H9 (cell line): Measurements from ENCODE around the gene KIF15. TPM values are rescaled to one million over a fixed set of nuclear protein-coding genes. Genes with fewer than 3 reads are reported as not detected.

ENCODE experiments used
- DNase-seq: peaks from one replicate; pipeline ENCODE4 v3.0.0-alpha.2; 2017
- H2AFZ ChIP-seq: one replicate; pipeline ENCODE4 v1.6.1; 2013; ENCODE audit warnings: mild to moderate bottlenecking, low read length, control low read depth, moderate library complexity
- H2AK5ac ChIP-seq: 2 replicates; pipeline ENCODE4 v1.6.1; 2013; ENCODE audit warnings: low read length, control low read depth, mixed read lengths; ENCODE audit not compliant: insufficient read length
- H2BK120ac ChIP-seq: one replicate; pipeline ENCODE4 v1.6.1; 2013; ENCODE audit warnings: low read depth, mild to moderate bottlenecking, low read length, control low read depth, inconsistent platforms; ENCODE audit not compliant: poor library complexity, severe bottlenecking
- H2BK12ac ChIP-seq: 2 replicates; pipeline ENCODE4 v1.6.1; 2013; ENCODE audit warnings: low read length, control low read depth, mixed read lengths, low read depth; ENCODE audit not compliant: insufficient read length
- H2BK15ac ChIP-seq: 2 replicates; pipeline ENCODE4 v1.6.1; 2013; ENCODE audit warnings: low read depth, low read length, control low read depth
- H2BK20ac ChIP-seq: one replicate; pipeline ENCODE4 v1.6.1; 2013; ENCODE audit warnings: low read depth, mild to moderate bottlenecking, low read length, control low read depth, inconsistent platforms; ENCODE audit not compliant: poor library complexity, severe bottlenecking
- H2BK5ac ChIP-seq: 2 replicates; pipeline ENCODE4 v1.6.1; 2013; ENCODE audit warnings: low read length, control low read depth, mixed read lengths; ENCODE audit not compliant: insufficient read length
- H3K14ac ChIP-seq: 2 replicates; pipeline ENCODE4 v1.6.1; 2013; ENCODE audit warnings: low read length, control low read depth; ENCODE audit not compliant: insufficient read depth
- H3K18ac ChIP-seq: 2 replicates; pipeline ENCODE4 v1.6.1; 2013; ENCODE audit warnings: low read depth, mild to moderate bottlenecking, mixed read lengths, low read length, control low read depth; ENCODE audit not compliant: insufficient read length
- H3K23ac ChIP-seq: 2 replicates; pipeline ENCODE4 v1.6.1; 2013; ENCODE audit warnings: low read length, control low read depth, mixed read lengths, low read depth; ENCODE audit not compliant: insufficient read length
- H3K23me2 ChIP-seq: 2 replicates; pipeline ENCODE4 v1.6.1; 2013; ENCODE audit warnings: low read depth, mild to moderate bottlenecking, mixed read lengths, low read length, control low read depth; ENCODE audit not compliant: insufficient read length, poor library complexity, severe bottlenecking
- H3K27ac ChIP-seq: 2 replicates; pipeline ENCODE4 v1.5.1; 2013; ENCODE audit warnings: low read length, control low read depth, mixed read lengths, low read depth; ENCODE audit not compliant: insufficient read length
- H3K27me3 ChIP-seq: 2 replicates; pipeline ENCODE4 v1.6.1; 2013; ENCODE audit warnings: low read length, control low read depth, inconsistent platforms; ENCODE audit not compliant: insufficient read depth
- H3K4ac ChIP-seq: 2 replicates; pipeline ENCODE4 v1.6.1; 2013; ENCODE audit warnings: low read depth, mild to moderate bottlenecking, control low read depth, inconsistent platforms, low read length, moderate library complexity
- H3K4me1 ChIP-seq: 2 replicates; pipeline ENCODE4 v1.6.1; 2013; ENCODE audit warnings: low read length, control low read depth, inconsistent platforms; ENCODE audit not compliant: insufficient read depth
- H3K4me2 ChIP-seq: 2 replicates; pipeline ENCODE4 v1.6.1; 2013; ENCODE audit warnings: low read length, control low read depth, mixed read lengths; ENCODE audit not compliant: insufficient read length, insufficient read depth
- H3K56ac ChIP-seq: 2 replicates; pipeline ENCODE4 v1.6.1; 2013; ENCODE audit warnings: low read depth, mild to moderate bottlenecking, mixed read lengths, low read length, control low read depth; ENCODE audit not compliant: insufficient read length
- H3K79me1 ChIP-seq: 2 replicates; pipeline ENCODE4 v1.6.1; 2013; ENCODE audit warnings: low read depth, mild to moderate bottlenecking, moderate library complexity, low read length, control low read depth, inconsistent platforms; ENCODE audit not compliant: insufficient read depth, poor library complexity, severe bottlenecking
- H3K79me2 ChIP-seq: 2 replicates; pipeline ENCODE4 v1.6.1; 2013; ENCODE audit warnings: low read length, control low read depth, inconsistent platforms; ENCODE audit not compliant: insufficient read depth
- H3K9ac ChIP-seq: 2 replicates; pipeline ENCODE4 v1.6.1; 2013; ENCODE audit warnings: low read length, control low read depth, mixed read lengths; ENCODE audit not compliant: insufficient read length; ENCODE audit errors: extremely low read depth
- H3K9me3 ChIP-seq: one replicate; pipeline ENCODE4 v1.6.1; 2013; ENCODE audit warnings: low read depth, low read length, inconsistent platforms; ENCODE audit not compliant: control insufficient read depth
- H3T11ph ChIP-seq: one replicate; pipeline ENCODE4 v1.6.1; 2013; ENCODE audit warnings: mild to moderate bottlenecking, low read length, control low read depth, inconsistent platforms
- H4K20me1 ChIP-seq: one replicate; pipeline ENCODE4 v1.6.1; 2013; ENCODE audit not compliant: control insufficient read depth, insufficient read length, insufficient read depth
- H4K5ac ChIP-seq: 2 replicates; pipeline ENCODE4 v1.6.1; 2013; ENCODE audit warnings: low read depth, mild to moderate bottlenecking, mixed read lengths, low read length, control low read depth; ENCODE audit not compliant: insufficient read length
- H4K8ac ChIP-seq: replicated peaks from 2 replicates; pipeline ENCODE4 v1.6.1; 2013; ENCODE audit warnings: low read length, control low read depth, mixed read lengths, low read depth; ENCODE audit not compliant: insufficient read length
- H4K91ac ChIP-seq: 2 replicates; pipeline ENCODE4 v1.6.1; 2013; ENCODE audit warnings: low read depth, mild to moderate bottlenecking, moderate library complexity, mixed read lengths, low read length, control low read depth; ENCODE audit not compliant: insufficient read length
- H3K27ac Mint-ChIP-seq, 3 experiments: 2 replicates in 2 of 3; 3 replicates in 1 of 3; pipeline ENCODE4 v1.8.0; 2020 to 2021; ENCODE audit warnings: mixed read lengths in 3 of 3, mild to moderate bottlenecking in 1 of 3, moderate library complexity in 1 of 3
- H3K27me3 Mint-ChIP-seq: 2 replicates; pipeline ENCODE4 v1.8.0; 2021; ENCODE audit warnings: low read depth, mild to moderate bottlenecking, moderate library complexity, mixed read lengths
- H3K36me3 Mint-ChIP-seq, 3 experiments: 2 replicates in 2 of 3; 3 replicates in 1 of 3; pipeline ENCODE4 v1.8.0; 2020 to 2021; ENCODE audit warnings: low read depth in 3 of 3, mixed read lengths in 3 of 3; ENCODE audit not compliant: insufficient read depth in 1 of 3
- H3K4me1 Mint-ChIP-seq, 2 experiments: 2 replicates each; pipeline ENCODE4 v1.8.0; 2020; ENCODE audit warnings: mixed read lengths in 2 of 2
- H3K4me3 Mint-ChIP-seq, 2 experiments: 2 replicates in 1 of 2; 3 replicates in 1 of 2; pipeline ENCODE4 v1.8.0; 2020 to 2021; ENCODE audit warnings: mild to moderate bottlenecking in 2 of 2, mixed read lengths in 2 of 2, moderate library complexity in 1 of 2
- H3K9me3 Mint-ChIP-seq, 2 experiments: 2 replicates in 1 of 2; 3 replicates in 1 of 2; pipeline ENCODE4 v1.8.0; 2020; ENCODE audit warnings: mild to moderate bottlenecking in 2 of 2, mixed read lengths in 2 of 2, moderate library complexity in 1 of 2
- CTCF ChIP-seq: fragments of 200-600 bp; sonication (generic); conservative IDR thresholded peaks from 3 replicates; pipeline ENCODE4 v1.8.0; 2021; ENCODE audit warnings: antibody characterized with exemption, mild to moderate bottlenecking
- WGBS: extraction: QIAGEN DNeasy Blood & Tissue Kit; methylation state at CpG from one replicate; pipeline ENCODE4 v1.1.7; 2013; ENCODE audit warnings: missing lambda C conversion rate, low lambda C conversion rate, mixed read lengths; ENCODE audit not compliant: insufficient read length; ENCODE audit errors: extremely low coverage; 5-methylcytosine and 5-hydroxymethylcytosine counted together
- total RNA-seq: library from RNA; stranded (reverse); gene quantifications from 2 replicates; pipeline ENCODE4 v1.2.1, GENCODE V29; 2021

Gene KIF15
- total RNA-seq, 1 experiment from 2014 or later = 25.0 TPM

GRCh38 chr3:44803298-44803697, 41.7 kb downstream of the KIF15 start:
- Mint-ChIP-seq H3K27ac (no peak overlapping the region), H3K4me1 (no peaks in the 10 kb centered on the region), H3K9me3 (no peaks in the 10 kb centered on the region), H3K27me3 (no peaks in the 10 kb centered on the region), H3K36me3 (peaks cover 11 to 79% (median 57%) of the 10 kb centered on the region in 3 experiments; a peak in 6 of 7 replicates), H3K4me3 (no peak overlapping the region)
- no peak for TF ChIP-seq CTCF
- H3T11ph ChIP-seq = no peak overlapping the region
- H3K4me1 ChIP-seq = no peaks in the 10 kb centered on the region
- H4K5ac ChIP-seq = no peak overlapping the region
- no peak for DNase-seq
- no peak overlapping the region for H2BK12ac ChIP-seq
- no peak overlapping the region for H3K4ac ChIP-seq
- H3K18ac ChIP-seq = no peak overlapping the region
- no peak overlapping the region for H2AK5ac ChIP-seq
- no peak overlapping the region for H3K4me2 ChIP-seq
- no peak overlapping the region for H2AFZ ChIP-seq
- H3K23ac ChIP-seq = no peak overlapping the region
- no peak overlapping the region for H4K8ac ChIP-seq
- whole genome bisulfite sequencing = no CpG with 5 or more reads among the region's 2 CpGs
- no peak overlapping the region for H2BK120ac ChIP-seq
- no peak overlapping the region for H3K56ac ChIP-seq
- no peaks in the 10 kb centered on the region for H3K79me1 ChIP-seq
- no peaks in the 10 kb centered on the region for H3K9me3 ChIP-seq
- H4K20me1 ChIP-seq = no peaks in the 10 kb centered on the region
- H3K14ac ChIP-seq = no peak overlapping the region
- H4K91ac ChIP-seq = no peak overlapping the region
- H3K27me3 ChIP-seq = no peaks in the 10 kb centered on the region
- H3K23me2 ChIP-seq = no peaks in the 10 kb centered on the region
- no peaks in the 10 kb centered on the region for H3K79me2 ChIP-seq
- H3K9ac ChIP-seq = no peak overlapping the region
- no peak overlapping the region for H3K27ac ChIP-seq
- no peak overlapping the region for H2BK5ac ChIP-seq
- no peak overlapping the region for H2BK20ac ChIP-seq
- H2BK15ac ChIP-seq = no peak overlapping the region
